Natural killer cell (primary cell): ENCODE results near the gene GPR176. TPM values are rescaled to one million over a fixed set of nuclear protein-coding genes. Genes with fewer than 3 reads are reported as not detected.

ENCODE experiments used
- ATAC-seq, 3 donors: fragments of 150-1000 bp in 2 of 3; fragments of 200-7000 bp in 1 of 3; cut with Tn5 transposase; 1 replicate in 1 of 3; 2 replicates in 2 of 3; pipeline ENCODE4 v1.10.0; 2021; ENCODE audit warnings: mild to moderate bottlenecking in 2 of 3, moderate library complexity in 2 of 3
- DNase-seq, 2 donors: peaks; one replicate each; pipeline versions ENCODE4 v3.0.0 to v3.0.0-alpha.2; 2013 to 2021; ENCODE audit warnings: mixed read lengths in 1 of 2
- H3K27ac ChIP-seq: one replicate; pipeline ENCODE4 v1.5.1; 2013; ENCODE audit warnings: mild to moderate bottlenecking, low read length
- H3K27me3 ChIP-seq: one replicate; pipeline ENCODE4 v1.6.1; 2013; ENCODE audit warnings: low read length; ENCODE audit not compliant: control insufficient read depth, insufficient read depth
- H3K36me3 ChIP-seq: one replicate; pipeline ENCODE4 v1.6.1; 2013; ENCODE audit warnings: low read length; ENCODE audit not compliant: control insufficient read depth, insufficient read depth
- H3K4me1 ChIP-seq: one replicate; pipeline ENCODE4 v1.6.1; 2013; ENCODE audit warnings: low read length; ENCODE audit not compliant: control insufficient read depth, insufficient read depth
- H3K4me3 ChIP-seq: one replicate; pipeline ENCODE4 v1.5.1; 2013; ENCODE audit warnings: low read length
- H3K9me3 ChIP-seq: one replicate; pipeline ENCODE4 v1.6.1; 2013; ENCODE audit warnings: low read length; ENCODE audit not compliant: control insufficient read depth, insufficient read depth
- H3K27ac Mint-ChIP-seq, 2 donors: one replicate each; pipeline ENCODE4 v1.8.0; 2022; ENCODE audit warnings: mild to moderate bottlenecking in 2 of 2, mixed read lengths in 2 of 2, moderate library complexity in 1 of 2
- H3K27me3 Mint-ChIP-seq, 2 donors: one replicate each; pipeline ENCODE4 v1.8.0; 2022; ENCODE audit warnings: low read depth in 2 of 2, mixed read lengths in 2 of 2
- H3K36me3 Mint-ChIP-seq: one replicate; pipeline ENCODE4 v1.8.0; 2022; ENCODE audit warnings: mixed read lengths
- H3K4me1 Mint-ChIP-seq, 2 donors: one replicate each; pipeline ENCODE4 v1.8.0; 2022; ENCODE audit warnings: mixed read lengths in 2 of 2
- H3K4me3 Mint-ChIP-seq: one replicate; pipeline ENCODE4 v1.8.0; 2022; ENCODE audit warnings: mild to moderate bottlenecking, moderate library complexity, mixed read lengths
- H3K9me3 Mint-ChIP-seq, 2 donors: one replicate each; pipeline ENCODE4 v1.8.0; 2022; ENCODE audit warnings: mixed read lengths in 2 of 2
- CTCF ChIP-seq: fragments of 200-600 bp; IDR thresholded peaks from one replicate; pipeline ENCODE4 v1.8.0; 2022; ENCODE audit warnings: antibody characterized with exemption
- WGBS: methylation state at CpG from one replicate; pipeline ENCODE4 v1.1.7; 2013; ENCODE audit warnings: missing lambda C conversion rate; ENCODE audit not compliant: insufficient coverage; 5-methylcytosine and 5-hydroxymethylcytosine counted together
- intact Hi-C: fragments of 100-400 bp; cut with micrococcal nuclease; formaldehyde crosslinking; loops from one replicate; pipeline ENCODE4 v1.14.2; 2022
- total RNA-seq, 4 donors: library from RNA; stranded (reverse); fragments of 120-200 nt in 1 of 4; gene quantifications; one replicate each; pipeline versions ENCODE4 v1.2.3 to v1.2.4, GENCODE V29; 2013 to 2022

Gene GPR176
- total RNA-seq, 3 donors from 2014 or later (not counting 1 experiment from before 2014, with no cell fraction given): 0.38 TPM; not detected in 2

GRCh38 chr15:39925112-39925842 is 5.2 kb upstream of the GPR176 start:
- Mint-ChIP-seq H3K4me3 (no peak overlapping the region), H3K4me1 (peaks cover 6 to 7% of the 10 kb centered on the region in 2 donors)
- no peak for ATAC-seq

GRCh38 chr15:39924437-39924836 is 4.4 kb upstream of the GPR176 start:
- Histone ChIP-seq H3K27ac (no peak overlapping the region), H3K36me3 (no peaks in the 10 kb centered on the region), H3K4me3 (no peak overlapping the region), H3K27me3 (peaks cover 16% of the 10 kb centered on the region), H3K9me3 (no peaks in the 10 kb centered on the region), H3K4me1 (peaks cover 16% of the 10 kb centered on the region)
- H3K36me3 Mint-ChIP-seq: no peaks in the 10 kb centered on the region
- DNase-seq: no peak
- no peak for ATAC-seq
- H3K4me1 Mint-ChIP-seq: peaks cover 6 to 7% of the 10 kb centered on the region in 2 donors
- no peak overlapping the region for H3K27ac Mint-ChIP-seq
- no peak for TF ChIP-seq CTCF
- peaks cover 0 to 2% of the 10 kb centered on the region in 2 donors for H3K9me3 Mint-ChIP-seq
- WGBS: 55% methylated on average over 3 of the region's 3 CpGs
- H3K4me3 Mint-ChIP-seq: no peak overlapping the region
- intact Hi-C loops: no loop called here
- H3K27me3 Mint-ChIP-seq: peaks cover 3 to 5% of the 10 kb centered on the region in 2 donors

More at GRCh38 chr15:39925112-39925842, 5.2 kb upstream of the GPR176 start:
- Histone ChIP-seq H3K9me3 (no peaks in the 10 kb centered on the region), H3K4me3 (no peak overlapping the region), H3K4me1 (peaks cover 8% of the 10 kb centered on the region), H3K27me3 (peaks cover 9% of the 10 kb centered on the region), H3K36me3 (no peaks in the 10 kb centered on the region), H3K27ac (no peak overlapping the region)
- 35% methylated on average over 2 of the region's 5 CpGs for WGBS
- TF ChIP-seq CTCF: no peak
- Mint-ChIP-seq H3K9me3 (peaks cover 0 to 2% of the 10 kb centered on the region in 2 donors), H3K27me3 (peaks cover 9% of the 10 kb centered on the region in 2 donors), H3K36me3 (no peaks in the 10 kb centered on the region), H3K27ac (no peak overlapping the region)
- no peak for DNase-seq
- intact Hi-C loops: no loop called here

GRCh38 chr15:39922462-39923092 is 2.5 kb upstream of the GPR176 start:
- Mint-ChIP-seq H3K4me3 (peak overlapping the region; percentile 0), H3K27me3 (peaks cover 13 to 15% of the 10 kb centered on the region in 2 donors), H3K9me3 (peaks cover 0 to 2% of the 10 kb centered on the region in 2 donors), H3K27ac (no peak overlapping the region), H3K4me1 (peaks cover 6 to 7% of the 10 kb centered on the region in 2 donors), H3K36me3 (no peaks in the 10 kb centered on the region)
- no peak overlapping the region for H3K27ac ChIP-seq
- H3K4me3 ChIP-seq: no peak overlapping the region
- peaks cover 18% of the 10 kb centered on the region for H3K4me1 ChIP-seq
- ATAC-seq (no peak), DNase-seq (no peak)
- no peaks in the 10 kb centered on the region for H3K36me3 ChIP-seq
- H3K27me3 ChIP-seq: peaks cover 31% of the 10 kb centered on the region
- WGBS: 64% methylated on average over 2 of the region's 4 CpGs
- no peak for TF ChIP-seq CTCF
- no peaks in the 10 kb centered on the region for H3K9me3 ChIP-seq
- intact Hi-C loops: no loop called here
